ENCODE data around the gene GADL1. TPM values are rescaled to one million over a fixed set of nuclear protein-coding genes. Genes with fewer than 3 reads are reported as not detected.
A peak's percentile ranks its signal among the peaks of the same experiment; 100 is the strongest.

Gene GADL1
- total and polyA plus RNA-seq, 2 experiments from 2014 or later = 13.5 to 16.9 TPM

GRCh38 chr3:30690199-30690598 lies 204.3 kb downstream of the GADL1 start:
- no peak overlapping the region for H3K4me3 ChIP-seq
- DNase-seq (ENCODE audit: low read depth in 1 of 2, low spot score in 1 of 2) = no peak
- no peaks in the 10 kb centered on the region for H3K9me3 ChIP-seq (ENCODE audit: low read depth)
- H3K36me3 ChIP-seq = no peaks in the 10 kb centered on the region
- H3K27me3 ChIP-seq = no peaks in the 10 kb centered on the region
- no peak overlapping the region for H3K27ac ChIP-seq
- H3K4me1 ChIP-seq (ENCODE audit: low read depth) = peaks cover 9% of the 10 kb centered on the region
- TF ChIP-seq CTCF (IDR thresholded peaks at IDR 0.05; ENCODE audit: low read depth, low read length) = no peak

DNA sequence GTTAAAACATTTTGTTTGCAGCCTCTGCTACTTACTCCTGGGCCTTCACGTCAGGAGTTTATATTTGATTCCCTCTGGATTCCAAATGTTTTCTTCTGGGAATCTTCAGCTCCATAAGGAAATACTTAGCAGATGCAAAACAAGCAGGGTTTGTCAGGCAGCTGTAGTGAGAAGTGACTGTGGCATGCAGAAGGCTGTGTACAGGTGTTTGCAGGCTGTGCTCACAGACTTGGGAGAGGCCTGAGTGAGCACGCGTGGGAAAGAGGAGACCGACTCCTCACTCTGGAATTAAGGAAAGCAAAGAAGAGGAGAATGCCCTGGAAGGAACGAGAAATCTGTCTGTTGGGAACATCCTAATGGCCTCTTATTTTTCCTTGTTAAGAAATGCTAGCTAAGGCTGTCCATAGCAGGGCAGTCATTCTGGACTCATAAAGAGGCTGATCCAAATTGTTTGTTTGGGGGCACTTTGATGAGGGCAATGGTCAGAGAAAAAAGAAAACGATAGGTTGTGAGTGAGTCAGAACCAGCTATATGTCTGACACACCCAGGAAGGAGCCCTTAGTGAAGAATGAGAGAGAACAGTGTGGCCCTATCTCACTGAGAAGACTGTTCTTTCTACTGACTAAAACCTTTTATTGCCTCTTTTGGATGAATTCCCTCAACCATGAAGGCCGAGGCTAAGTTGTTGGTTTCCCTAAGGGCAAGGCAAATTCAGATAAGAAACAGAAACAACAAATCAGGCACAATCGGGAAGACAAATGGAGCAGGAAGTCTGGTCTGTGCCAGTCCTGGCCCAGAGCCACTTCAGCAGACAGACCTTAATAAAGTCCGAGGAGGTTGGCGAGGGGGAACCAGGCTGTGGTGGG lies 205.5 kb downstream of the GADL1 start:
- Histone ChIP-seq H3K27ac (no peak overlapping the region), H3K4me1 (ENCODE audit: low read depth) (peaks cover 9% of the 10 kb centered on the region), H3K27me3 (no peaks in the 10 kb centered on the region), H3K36me3 (no peaks in the 10 kb centered on the region), H3K4me3 (no peak overlapping the region), H3K9me3 (ENCODE audit: low read depth) (no peaks in the 10 kb centered on the region)
- DNase-seq (ENCODE audit: low read depth in 1 of 2, low spot score in 1 of 2) = peak in 1 of 2 donors; percentile 62
- no peak for TF ChIP-seq CTCF (IDR thresholded peaks at IDR 0.05; ENCODE audit: low read depth, low read length)

DNA sequence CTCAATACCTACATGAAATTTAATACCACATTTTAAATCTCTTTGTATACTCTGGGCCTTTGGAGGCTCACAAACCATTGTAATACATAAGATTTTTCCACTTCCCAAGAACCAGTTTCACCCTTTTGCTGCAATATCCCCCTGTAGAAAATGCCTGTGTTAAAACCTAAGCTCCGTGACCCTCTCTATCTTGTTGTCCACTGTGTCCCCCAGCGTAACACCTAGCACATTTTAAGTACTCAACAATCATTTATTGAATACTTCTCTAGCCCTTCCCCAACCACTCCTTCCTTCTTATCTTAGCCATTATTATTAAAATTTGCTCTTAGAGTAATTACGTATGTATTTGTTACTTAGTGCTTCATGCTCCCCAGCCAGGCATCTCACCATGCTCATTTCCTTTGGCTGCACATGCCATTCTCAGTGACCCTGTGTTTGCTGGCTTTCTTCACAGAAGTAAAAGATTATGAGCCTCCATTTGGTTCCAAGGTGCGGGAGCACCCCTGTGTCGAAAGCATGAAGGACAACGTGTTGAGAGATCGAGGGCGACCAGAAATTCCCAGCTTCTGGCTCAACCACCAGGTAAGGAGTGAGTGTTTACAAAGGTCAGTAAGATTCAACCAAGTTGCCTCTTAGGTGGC lies 206.4 kb downstream of the GADL1 start:
- DNase-seq (ENCODE audit: low read depth in 1 of 2, low spot score in 1 of 2) = no peak
- Histone ChIP-seq H3K36me3 (no peaks in the 10 kb centered on the region), H3K4me1 (ENCODE audit: low read depth) (peaks cover 6% of the 10 kb centered on the region), H3K27ac (no peak overlapping the region), H3K27me3 (no peaks in the 10 kb centered on the region), H3K9me3 (ENCODE audit: low read depth) (no peaks in the 10 kb centered on the region), H3K4me3 (no peak overlapping the region)
- TF ChIP-seq CTCF (IDR thresholded peaks at IDR 0.05; ENCODE audit: low read depth, low read length) = no peak

DNA sequence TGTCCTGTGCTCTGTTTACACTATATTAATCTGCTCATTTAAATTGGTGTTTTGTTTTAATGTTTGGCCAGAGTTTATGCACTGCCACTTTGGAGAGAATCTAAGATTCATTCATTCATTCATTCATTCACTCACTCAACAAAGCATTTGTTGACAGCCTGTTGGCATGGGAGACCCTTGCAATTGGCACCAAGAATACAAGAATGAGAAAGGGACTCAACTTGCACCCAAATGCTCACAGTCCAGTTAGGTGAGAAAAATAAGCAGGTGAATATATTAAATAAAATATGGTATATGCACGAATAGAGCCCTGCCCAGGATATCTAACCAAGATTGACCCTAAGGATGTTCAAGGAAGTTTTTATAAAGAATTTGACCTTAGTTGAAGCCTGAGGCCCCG lies 207.7 kb downstream of the GADL1 start:
- H3K4me3 ChIP-seq = no peak overlapping the region
- no peak for TF ChIP-seq CTCF (IDR thresholded peaks at IDR 0.05; ENCODE audit: low read depth, low read length)
- H3K9me3 ChIP-seq (ENCODE audit: low read depth) = no peaks in the 10 kb centered on the region
- DNase-seq (ENCODE audit: low read depth in 1 of 2, low spot score in 1 of 2) = no peak
- no peaks in the 10 kb centered on the region for H3K36me3 ChIP-seq
- no peaks in the 10 kb centered on the region for H3K27me3 ChIP-seq
- H3K27ac ChIP-seq = no peak overlapping the region
- H3K4me1 ChIP-seq (ENCODE audit: low read depth) = peaks cover 6% of the 10 kb centered on the region

GRCh38 chr3:30686176-30686575 lies 208.3 kb downstream of the GADL1 start:
- peaks cover 6% of the 10 kb centered on the region for H3K4me1 ChIP-seq (ENCODE audit: low read depth)
- no peaks in the 10 kb centered on the region for H3K9me3 ChIP-seq (ENCODE audit: low read depth)
- DNase-seq (ENCODE audit: low read depth in 1 of 2, low spot score in 1 of 2) = no peak
- H3K27ac ChIP-seq = no peak overlapping the region
- H3K4me3 ChIP-seq = no peak overlapping the region
- H3K36me3 ChIP-seq = no peaks in the 10 kb centered on the region
- H3K27me3 ChIP-seq = no peaks in the 10 kb centered on the region
- TF ChIP-seq CTCF (IDR thresholded peaks at IDR 0.05; ENCODE audit: low read depth, low read length) = no peak

All from cardiac muscle cell (in vitro differentiated cells and primary cell).